HepG2 (cell line): Measurements from ENCODE around the gene RASGRP4. TPM values are rescaled to one million over a fixed set of nuclear protein-coding genes. Genes with fewer than 3 reads are reported as not detected.

Experiments used
- ATAC-seq: fragments of 200-7000 bp; cut with Tn5 transposase; 3 replicates; pipeline ENCODE4 v1.9.1; 2020; ENCODE audit warnings: mild to moderate bottlenecking, moderate library complexity
- BruUV-seq: library from RNA; stranded (reverse); fragments of 400-500 nt; replicated peaks from 2 replicates; lab custom pipeline; 2021; lab: Mats Ljungman, UMichigan
- CTCF ChIA-PET: fragments of 300-600 bp; formaldehyde crosslinking; extraction: SDS; loops from one replicate; lab custom pipeline; 2021; ENCODE audit warnings: low total read pairs, inconsistent platforms, low intra/inter-chr PET ratio; lab: Yijun Ruan, JAX
- POLR2A ChIA-PET: fragments of 350-600 bp; sonication (Branson Sonifier 250); formaldehyde crosslinking; loops from one replicate; lab custom pipeline; 2020; ENCODE audit warnings: antibody characterized with exemption, inconsistent platforms; lab: Yijun Ruan, JAX
- DNase-seq: peaks from one replicate; pipeline ENCODE4 v3.0.0-alpha.2; 2015; ENCODE audit warnings: low spot score
- FAIRE-seq: peaks from 3 replicates; lab custom pipeline; 2011; peaks lifted over from hg19 to GRCh38; lab: Jason Lieb, UNC
- H2AFZ ChIP-seq: one replicate; pipeline ENCODE4 v1.6.1; 2011; ENCODE audit warnings: low read length, inconsistent platforms
- H3K27ac ChIP-seq: fragments of 300-600 bp; 3 replicates; pipeline ENCODE4 v1.8.0; 2011; ENCODE audit warnings: mixed run types, mild to moderate bottlenecking, mixed read lengths, low read length, inconsistent platforms; ENCODE audit not compliant: insufficient read depth; ENCODE audit errors: extremely low read length
- H3K27me3 ChIP-seq, 2 experiments: fragments of 200-600 bp in 1 of 2; 2 replicates in 1 of 2; 3 replicates in 1 of 2; pipeline versions ENCODE4 v1.6.0 to v1.8.0; 2011; ENCODE audit warnings: low read length in 2 of 2, mild to moderate bottlenecking in 2 of 2, moderate library complexity in 2 of 2, inconsistent platforms in 1 of 2; ENCODE audit not compliant: insufficient read depth in 2 of 2, control insufficient read depth in 1 of 2
- H3K36me3 ChIP-seq, 2 experiments: fragments of 200-600 bp in 1 of 2; replicated peaks in 1 of 2; 2 replicates in 1 of 2; 3 replicates in 1 of 2; pipeline versions ENCODE4 v1.5.1 to v1.8.0; 2011; ENCODE audit warnings: low read length in 2 of 2, inconsistent platforms in 1 of 2; ENCODE audit not compliant: insufficient read depth in 2 of 2, control insufficient read depth in 1 of 2
- H3K4me1 ChIP-seq: 2 replicates; pipeline ENCODE4 v1.5.1; 2012; ENCODE audit warnings: low read length, inconsistent platforms; ENCODE audit not compliant: insufficient read depth
- H3K4me2 ChIP-seq: 2 replicates; pipeline ENCODE4 v1.6.0; 2011; ENCODE audit warnings: low read depth, low read length, inconsistent platforms
- H3K4me3 ChIP-seq, 3 experiments: fragments of 200-600 bp in 1 of 3; sonication (generic), shearing (Covaris generic) in 1 of 3; replicated peaks in 1 of 3; 2 replicates each; pipeline ENCODE4 v1.5.1; 2011 to 2016; ENCODE audit warnings: low read length in 3 of 3, inconsistent platforms in 2 of 3, low read depth in 2 of 3, mild to moderate bottlenecking in 2 of 3, control low read depth in 1 of 3, mixed read lengths in 1 of 3; ENCODE audit not compliant: insufficient read depth in 1 of 3
- H3K79me2 ChIP-seq: one replicate; pipeline ENCODE4 v1.6.1; 2011; ENCODE audit warnings: low read length, inconsistent platforms; ENCODE audit not compliant: insufficient read depth
- H3K9ac ChIP-seq: 2 replicates; pipeline ENCODE4 v1.6.0; 2011; ENCODE audit warnings: mild to moderate bottlenecking, low read depth, low read length, inconsistent platforms; ENCODE audit not compliant: insufficient read depth
- H3K9me3 ChIP-seq: 2 replicates; pipeline ENCODE4 v1.5.1; 2012; ENCODE audit warnings: mild to moderate bottlenecking, low read length
- H4K20me1 ChIP-seq: 2 replicates; pipeline ENCODE4 v1.6.0; 2011; ENCODE audit warnings: inconsistent platforms, mild to moderate bottlenecking, low read length, moderate library complexity; ENCODE audit not compliant: insufficient read depth
- CBX5 ChIP-seq: sonication (generic); formaldehyde crosslinking; IDR thresholded peaks from 2 replicates; pipeline ENCODE4 v1.4.0; 2020; ENCODE audit warnings: missing genetic modification reagents, borderline replicate concordance
- HNRNPLL ChIP-seq: fragments of 200-400 bp; formaldehyde crosslinking; IDR thresholded peaks from 2 replicates; pipeline ENCODE4 v1.6.1; 2017; ENCODE audit warnings: mild to moderate bottlenecking, low read depth, low read length; ENCODE audit not compliant: poor library complexity, severe bottlenecking
- RBFOX2 ChIP-seq: fragments of 200-400 bp; formaldehyde crosslinking; IDR thresholded peaks from 2 replicates; pipeline ENCODE4 v1.6.1; 2017; ENCODE audit warnings: low read depth, mild to moderate bottlenecking, low read length
- ZNF143 ChIP-seq: sonication (generic); formaldehyde crosslinking; IDR thresholded peaks from 2 replicates; pipeline ENCODE4 v1.4.0; 2020; ENCODE audit warnings: missing genetic modification reagents
- ZNF205 ChIP-seq: IDR thresholded peaks from 2 replicates; pipeline ENCODE4 v1.6.1; 2018; ENCODE audit warnings: missing biosample characterization, missing genetic modification reagents
- ZNF589 ChIP-seq: sonication (generic); formaldehyde crosslinking; conservative IDR thresholded peaks from 2 replicates; pipeline ENCODE4 v1.8.0; 2022; ENCODE audit warnings: mild to moderate bottlenecking, moderate library complexity, missing genetic modification reagents
- ZNF780A ChIP-seq: sonication (generic); formaldehyde crosslinking; IDR thresholded peaks from 2 replicates; pipeline ENCODE4 v1.8.0; 2022; ENCODE audit warnings: mild to moderate bottlenecking, missing genetic modification reagents, moderate library complexity
- ZNF800 ChIP-seq: sonication (generic); formaldehyde crosslinking; IDR thresholded peaks from 2 replicates; pipeline ENCODE4 v1.4.0; 2020; ENCODE audit warnings: missing genetic modification reagents
- WGBS: methylation state at CpG from one replicate; pipeline ENCODE4 v1.1.6; 2017; ENCODE audit warnings: low lambda C conversion rate; 5-methylcytosine and 5-hydroxymethylcytosine counted together
- in situ Hi-C: cut with HindIII; loops from 2 replicates; pipeline ENCODE4 v1.10.0; 2017; ENCODE audit warnings: low pct_unique_long_range_greater_than_20kb; ENCODE audit not compliant: extremely low pct_ligation_motif_present
- intact Hi-C: fragments of 100-400 bp; cut with micrococcal nuclease; formaldehyde crosslinking; loops from one replicate; pipeline ENCODE4 v1.10.0; 2022; ENCODE audit not compliant: unreplicated experiment
- polyA plus RNA-seq, 8 experiments: library from polyadenylated mRNA; depleted of rRNA in 3 of 8; stranded (reverse) in 7 of 8; unstranded in 1 of 8; fragments of >200 nt; fragmentation: Illumina TruSeq in 4 of 8; extraction: Trizol in 4 of 8; gene quantifications; 2 replicates each; pipeline versions ENCODE4 v1.2.1 to v1.2.3, GENCODE V29; 2011 to 2016; ENCODE audit warnings: low read depth in 4 of 8, missing spikeins in 1 of 8, mixed read lengths in 1 of 8; ENCODE audit not compliant: insufficient read depth in 1 of 8
- total RNA-seq, 5 experiments: library from RNA; depleted of rRNA; stranded (reverse); fragments of >200 nt; fragmentation: Illumina TruSeq; extraction: Trizol; gene quantifications; 2 replicates each; pipeline ENCODE4 v1.2.3, GENCODE V29; 2016; ENCODE audit warnings: low read depth in 1 of 5
- TF ChIP-seq, protein P1 (sequence below): sonication (generic); formaldehyde crosslinking; IDR thresholded peaks from 2 replicates; pipeline ENCODE4 v1.4.0; 2020; ENCODE audit warnings: missing genetic modification reagents
- TF ChIP-seq, protein P2 (sequence below): fragments of 450-650 bp; IDR thresholded peaks from 2 replicates; pipeline ENCODE4 v1.6.1; 2017

RASGRP4 gene
- total and polyA plus RNA-seq, 2 of the 13 experiments (the other 11 are each of a cell fraction or from before 2014, with no cell fraction given): not detected

DNA sequence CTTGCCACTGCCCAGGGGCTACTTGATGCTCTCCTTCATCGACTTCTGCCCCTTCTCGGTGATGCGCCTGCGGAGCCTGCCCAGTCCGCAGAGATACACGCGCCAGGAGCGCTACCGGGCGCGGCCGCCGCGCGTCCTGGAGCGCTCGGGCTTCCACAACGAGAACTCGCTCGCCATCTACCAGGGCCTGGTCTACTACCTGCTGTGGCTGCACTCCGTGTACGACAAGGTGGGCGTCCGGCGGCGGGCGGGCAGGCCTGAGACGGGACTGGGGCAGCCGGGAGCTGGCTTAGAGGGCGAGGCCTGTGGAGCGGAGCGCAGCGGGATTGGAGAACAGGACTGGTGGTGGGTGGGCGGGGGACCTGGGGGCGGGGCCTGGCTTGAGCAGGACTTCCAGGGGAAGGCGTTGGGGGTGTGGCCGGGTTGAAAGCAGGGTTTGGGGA is 64.4 kb downstream of the RASGRP4 start:
- intact Hi-C loops: loop anchor here (1.0 kb wide), 1 partner anchor 9 kb away; no protein-coding TSS in a partner anchor
- Histone ChIP-seq H3K27me3 (peaks cover 16 to 49% of the 10 kb centered on the region in 2 experiments; a peak in 4 of 5 replicates), H3K4me2 (peak overlapping the region; percentile 88), H3K36me3 (no peaks in the 10 kb centered on the region), H3K4me1 (peaks cover 30% of the 10 kb centered on the region), H3K27ac (no peak overlapping the region), H3K9ac (no peak overlapping the region), H3K4me3 (peak overlapping the region; percentile 57 to 75 (median 62); a peak in 4 of 6 replicates), H4K20me1 (no peaks in the 10 kb centered on the region), H3K79me2 (no peaks in the 10 kb centered on the region), H3K9me3 (no peaks in the 10 kb centered on the region), H2AFZ (no peak overlapping the region)
- peak; percentile 66 for DNase-seq
- POLR2A ChIA-PET: interaction anchor here (0.9 to 2.2 kb wide), 4 partner anchors 13 to 41 kb away, joined by 3 to 24 read pairs (median 4); partner anchors contain the start of genes FAM98C, GGN, PSMD8 and SPRED3
- CTCF ChIA-PET: no interaction called here
- BruUV-seq: no TSS peak
- WGBS: 2% methylated on average over 16 of the region's 37 CpGs
- peak; percentile 87 for ATAC-seq
- no peak for FAIRE-seq
- in situ Hi-C loops: no loop called here
- TF ChIP-seq ZNF780A (CRISPR knock-in tag) (no peak), RBFOX2 (no peak), ZNF800 (CRISPR knock-in tag) (peak; percentile 87), ZNF143 (CRISPR knock-in tag) (no peak), HNRNPLL (peak; percentile 79), ZNF589 (CRISPR knock-in tag) (no peak), CBX5 (0 out of 2 replicates have a peak, but pooled peaks have one; percentile 3), ZNF205 (CRISPR knock-in tag) (0 out of 2 replicates have a peak, but pooled peaks have one; percentile 43)
- TF ChIP-seq, protein P1, sequence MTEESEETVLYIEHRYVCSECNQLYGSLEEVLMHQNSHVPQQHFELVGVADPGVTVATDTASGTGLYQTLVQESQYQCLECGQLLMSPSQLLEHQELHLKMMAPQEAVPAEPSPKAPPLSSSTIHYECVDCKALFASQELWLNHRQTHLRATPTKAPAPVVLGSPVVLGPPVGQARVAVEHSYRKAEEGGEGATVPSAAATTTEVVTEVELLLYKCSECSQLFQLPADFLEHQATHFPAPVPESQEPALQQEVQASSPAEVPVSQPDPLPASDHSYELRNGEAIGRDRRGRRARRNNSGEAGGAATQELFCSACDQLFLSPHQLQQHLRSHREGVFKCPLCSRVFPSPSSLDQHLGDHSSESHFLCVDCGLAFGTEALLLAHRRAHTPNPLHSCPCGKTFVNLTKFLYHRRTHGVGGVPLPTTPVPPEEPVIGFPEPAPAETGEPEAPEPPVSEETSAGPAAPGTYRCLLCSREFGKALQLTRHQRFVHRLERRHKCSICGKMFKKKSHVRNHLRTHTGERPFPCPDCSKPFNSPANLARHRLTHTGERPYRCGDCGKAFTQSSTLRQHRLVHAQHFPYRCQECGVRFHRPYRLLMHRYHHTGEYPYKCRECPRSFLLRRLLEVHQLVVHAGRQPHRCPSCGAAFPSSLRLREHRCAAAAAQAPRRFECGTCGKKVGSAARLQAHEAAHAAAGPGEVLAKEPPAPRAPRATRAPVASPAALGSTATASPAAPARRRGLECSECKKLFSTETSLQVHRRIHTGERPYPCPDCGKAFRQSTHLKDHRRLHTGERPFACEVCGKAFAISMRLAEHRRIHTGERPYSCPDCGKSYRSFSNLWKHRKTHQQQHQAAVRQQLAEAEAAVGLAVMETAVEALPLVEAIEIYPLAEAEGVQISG (CRISPR knock-in tag): no peak
- TF ChIP-seq, protein P2, sequence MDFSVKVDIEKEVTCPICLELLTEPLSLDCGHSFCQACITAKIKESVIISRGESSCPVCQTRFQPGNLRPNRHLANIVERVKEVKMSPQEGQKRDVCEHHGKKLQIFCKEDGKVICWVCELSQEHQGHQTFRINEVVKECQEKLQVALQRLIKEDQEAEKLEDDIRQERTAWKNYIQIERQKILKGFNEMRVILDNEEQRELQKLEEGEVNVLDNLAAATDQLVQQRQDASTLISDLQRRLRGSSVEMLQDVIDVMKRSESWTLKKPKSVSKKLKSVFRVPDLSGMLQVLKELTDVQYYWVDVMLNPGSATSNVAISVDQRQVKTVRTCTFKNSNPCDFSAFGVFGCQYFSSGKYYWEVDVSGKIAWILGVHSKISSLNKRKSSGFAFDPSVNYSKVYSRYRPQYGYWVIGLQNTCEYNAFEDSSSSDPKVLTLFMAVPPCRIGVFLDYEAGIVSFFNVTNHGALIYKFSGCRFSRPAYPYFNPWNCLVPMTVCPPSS: no peak
